NCI-H1105 treated with DMSO at 0.1 percent for 48 hours (cell line): ENCODE results near the gene LSR.
"Not testable (repeated sequence)": the region's sequence is repeated elsewhere in the genome, so short reads cannot be mapped to it uniquely, and the experiment has no call there.

Source experiments
- DNase-seq: peaks from one replicate; lab custom pipeline; 2025; lab: John Stamatoyannopoulos, UW

The LSR gene

GRCh38 chr19:35286101-35286500 lies 37.3 kb downstream of the LSR start:
- not testable (repeated sequence) for DNase-seq

GRCh38 chr19:35287713-35288112 lies 38.9 kb downstream of the LSR start:
- DNase-seq, result no peak

- no peak for DNase-seq
These were observed 39.5 kb downstream of the LSR start for GRCh38 chr19:35288331-35288730.

GRCh38 chr19:35288906-35289305 lies 40.1 kb downstream of the LSR start:
- no peak for DNase-seq

- DNase-seq, result no peak
These were observed 41.8 kb downstream of the LSR start for GRCh38 chr19:35290381-35291127.

- no peak for DNase-seq
These were observed 42.5 kb downstream of the LSR start for GRCh38 chr19:35291259-35291658.

GRCh38 chr19:35291916-35292315 lies 43.1 kb downstream of the LSR start, which contains the start of gene MAG:
MAG (plus strand) TSS chr19:35292161; CDS start chr19:35295409, 3,248 bp downstream.
- no peak for DNase-seq

- no peak for DNase-seq
These were observed 43.9 kb downstream of the LSR start for GRCh38 chr19:35292421-35293362.

GRCh38 chr19:35293363-35293739 lies 44.5 kb downstream of the LSR start:
- DNase-seq, result no peak

GRCh38 chr19:35293808-35294207 lies 45.0 kb downstream of the LSR start:
- no peak for DNase-seq

- no peak for DNase-seq
These were observed 45.5 kb downstream of the LSR start for GRCh38 chr19:35294328-35294727.

- no peak for DNase-seq
These were observed 46.3 kb downstream of the LSR start for GRCh38 chr19:35294859-35295791.

GRCh38 chr19:35295792-35296462 lies 47.1 kb downstream of the LSR start:
- no peak for DNase-seq

- no peak for DNase-seq
These were observed 48.1 kb downstream of the LSR start for GRCh38 chr19:35296644-35297514.

- DNase-seq, result no peak
These were observed 48.7 kb downstream of the LSR start for GRCh38 chr19:35297515-35297848.

- DNase-seq, result no peak
These were observed 49.1 kb downstream of the LSR start for GRCh38 chr19:35297922-35298321.

- DNase-seq, result no peak
These were observed 49.8 kb downstream of the LSR start for GRCh38 chr19:35298561-35298972.

- DNase-seq, result no peak
These were observed 50.9 kb downstream of the LSR start for GRCh38 chr19:35299523-35300338.

- no peak for DNase-seq
These were observed 51.5 kb downstream of the LSR start for GRCh38 chr19:35300339-35300649.

GRCh38 chr19:35301961-35302360 lies 53.2 kb downstream of the LSR start:
- DNase-seq, result no peak
